ENCODE measurements around the gene FAM47E. TPM values are rescaled to one million over a fixed set of nuclear protein-coding genes. Genes with fewer than 3 reads are reported as not detected.

Gene FAM47E, protein sequence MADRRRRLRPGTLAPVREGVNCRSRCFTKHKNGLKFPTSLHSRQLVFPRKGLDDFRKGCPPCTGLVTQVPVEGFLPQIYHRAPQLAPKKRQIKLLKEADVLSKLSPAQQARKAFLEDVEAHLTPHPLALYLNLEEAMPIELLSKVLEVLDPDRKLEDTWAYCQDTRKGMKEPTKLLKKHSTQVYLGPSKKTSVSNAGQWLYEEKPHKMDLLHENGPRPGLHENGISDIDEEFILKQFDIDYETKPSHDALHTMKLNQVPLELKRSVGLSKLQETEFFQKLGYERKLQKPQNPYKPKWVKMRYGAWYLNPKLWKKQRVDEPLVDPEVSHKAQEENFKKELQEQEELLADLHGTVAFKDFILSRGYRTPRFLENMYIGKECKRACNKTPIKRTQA
- 0.32 and 0.86 TPM in 2 replicates for total RNA-seq

DNA sequence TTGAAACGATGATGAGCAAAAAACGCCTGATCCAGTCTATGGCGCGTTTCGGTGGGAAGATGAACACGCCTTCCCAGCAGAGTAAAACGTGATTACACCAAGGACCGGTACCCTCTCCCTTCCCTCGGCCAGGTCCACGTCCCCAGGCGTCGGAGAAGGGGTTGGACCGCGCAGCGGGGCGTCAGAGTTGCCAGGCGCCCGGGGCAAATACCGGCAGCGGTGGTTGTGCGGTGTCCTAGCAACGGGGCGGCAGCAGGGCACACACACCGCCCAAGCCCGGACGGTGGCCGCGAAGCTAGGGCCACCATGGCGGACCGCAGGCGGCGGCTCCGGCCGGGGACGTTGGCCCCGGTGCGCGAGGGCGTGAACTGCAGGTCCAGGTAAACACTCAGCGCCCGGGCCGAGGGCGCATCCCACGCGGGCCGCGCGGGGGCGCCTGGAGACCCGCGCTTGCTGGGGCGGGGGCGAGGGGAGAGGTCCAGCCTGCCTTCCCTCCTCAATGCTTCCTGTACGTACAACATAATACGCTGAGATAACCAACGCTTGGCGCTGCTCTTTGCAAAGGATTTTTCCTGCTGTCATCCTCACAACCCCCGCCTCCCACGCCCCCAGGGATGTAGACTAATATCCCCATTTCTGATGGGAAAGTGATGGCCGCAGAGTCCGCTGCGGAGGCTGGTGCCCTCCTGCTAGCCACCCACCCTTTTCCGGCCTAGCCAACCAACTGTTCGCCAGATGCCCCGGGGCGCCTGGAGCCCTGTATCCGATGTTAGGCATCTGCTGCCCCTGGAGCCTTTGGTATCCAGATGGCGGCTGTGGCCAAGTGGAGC lies at the start of gene FAM47E:
Gene FAM47E (plus strand): TSS at position 281 of the 830 bp plus-strand sequence. CDS start 26 bp downstream, at position 307.
- H3K4me3 ChIP-seq (ENCODE audit: low read depth, low read length), result peak within 1 kb of the TSS; percentile 40
- DNase-seq (ENCODE audit: low read depth), result peak; percentile 17
- TF ChIP-seq, protein P1, sequence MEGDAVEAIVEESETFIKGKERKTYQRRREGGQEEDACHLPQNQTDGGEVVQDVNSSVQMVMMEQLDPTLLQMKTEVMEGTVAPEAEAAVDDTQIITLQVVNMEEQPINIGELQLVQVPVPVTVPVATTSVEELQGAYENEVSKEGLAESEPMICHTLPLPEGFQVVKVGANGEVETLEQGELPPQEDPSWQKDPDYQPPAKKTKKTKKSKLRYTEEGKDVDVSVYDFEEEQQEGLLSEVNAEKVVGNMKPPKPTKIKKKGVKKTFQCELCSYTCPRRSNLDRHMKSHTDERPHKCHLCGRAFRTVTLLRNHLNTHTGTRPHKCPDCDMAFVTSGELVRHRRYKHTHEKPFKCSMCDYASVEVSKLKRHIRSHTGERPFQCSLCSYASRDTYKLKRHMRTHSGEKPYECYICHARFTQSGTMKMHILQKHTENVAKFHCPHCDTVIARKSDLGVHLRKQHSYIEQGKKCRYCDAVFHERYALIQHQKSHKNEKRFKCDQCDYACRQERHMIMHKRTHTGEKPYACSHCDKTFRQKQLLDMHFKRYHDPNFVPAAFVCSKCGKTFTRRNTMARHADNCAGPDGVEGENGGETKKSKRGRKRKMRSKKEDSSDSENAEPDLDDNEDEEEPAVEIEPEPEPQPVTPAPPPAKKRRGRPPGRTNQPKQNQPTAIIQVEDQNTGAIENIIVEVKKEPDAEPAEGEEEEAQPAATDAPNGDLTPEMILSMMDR (IDR thresholded peaks at IDR 0.05; ENCODE audit: insufficient read depth, low read depth, low read length), result peak; percentile 38

DNA sequence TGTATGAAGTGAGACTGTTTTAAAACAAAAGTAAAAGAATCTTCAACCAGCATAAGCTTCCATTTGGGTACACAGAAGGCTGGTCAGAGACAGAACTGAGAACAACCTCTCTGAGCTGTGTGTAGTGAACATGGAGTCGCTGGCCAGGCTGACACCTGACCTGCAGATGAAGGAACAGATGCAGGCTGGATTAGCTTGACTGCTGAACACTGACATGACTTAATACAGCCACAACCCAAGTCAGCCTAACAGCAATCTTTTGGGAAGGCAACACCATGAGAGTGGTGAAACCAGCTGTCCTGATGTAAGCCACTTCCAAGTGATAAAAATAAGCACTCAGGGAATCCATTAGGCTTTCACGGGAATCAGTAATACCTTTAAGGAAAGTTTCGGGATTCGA lies 48.0 kb upstream of the FAM47E start:
- H3K4me3 ChIP-seq (ENCODE audit: low read depth, low read length), result no peak overlapping the region
- TF ChIP-seq, protein P1 (IDR thresholded peaks at IDR 0.05; ENCODE audit: insufficient read depth, low read depth, low read length), result no peak
- DNase-seq (ENCODE audit: low read depth), result peak; percentile 67

DNA sequence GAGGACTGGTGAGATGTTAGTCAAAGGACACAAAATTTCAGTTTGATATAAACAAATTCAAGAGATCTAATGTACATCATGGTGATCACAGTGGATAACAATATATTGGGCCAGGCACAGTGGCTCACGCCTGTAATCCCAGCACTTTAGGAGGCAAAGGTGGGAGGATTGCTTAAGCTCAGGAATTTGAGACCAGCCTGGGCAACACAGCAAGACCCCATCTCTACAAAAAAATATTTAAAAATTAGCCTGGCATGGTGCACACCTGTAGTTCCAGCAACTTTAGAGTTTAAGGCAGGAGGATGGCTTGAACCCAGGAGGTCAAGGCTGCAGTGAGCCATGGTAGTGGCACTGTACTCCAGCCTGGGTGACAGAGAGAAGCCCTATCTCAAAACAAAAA lies 46.6 kb upstream of the FAM47E start:
- TF ChIP-seq, protein P1 (IDR thresholded peaks at IDR 0.05; ENCODE audit: insufficient read depth, low read depth, low read length), result no peak
- H3K4me3 ChIP-seq (ENCODE audit: low read depth, low read length), result no peak overlapping the region
- DNase-seq (ENCODE audit: low read depth), result no peak

DNA sequence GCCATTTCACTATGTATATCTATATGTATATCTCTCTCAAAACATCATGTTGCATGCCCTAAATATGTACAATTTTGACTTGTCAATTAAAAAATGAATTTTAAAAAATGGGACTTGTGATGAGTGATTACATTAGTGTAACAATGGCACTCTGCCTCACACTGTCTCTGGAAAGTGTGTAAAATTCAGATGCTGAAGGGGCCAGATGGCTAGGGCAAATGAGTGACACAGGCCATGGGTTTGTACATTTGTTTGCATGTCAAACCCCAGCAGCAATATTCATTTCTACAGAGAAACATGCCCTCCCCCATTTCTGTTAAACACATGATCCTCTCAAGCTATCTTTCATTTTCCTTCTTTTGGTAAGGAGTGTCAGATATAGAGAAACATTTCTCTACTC lies 46.0 kb upstream of the FAM47E start:
- H3K4me3 ChIP-seq (ENCODE audit: low read depth, low read length), result no peak overlapping the region
- TF ChIP-seq, protein P1 (IDR thresholded peaks at IDR 0.05; ENCODE audit: insufficient read depth, low read depth, low read length), result no peak
- DNase-seq (ENCODE audit: low read depth), result no peak

DNA sequence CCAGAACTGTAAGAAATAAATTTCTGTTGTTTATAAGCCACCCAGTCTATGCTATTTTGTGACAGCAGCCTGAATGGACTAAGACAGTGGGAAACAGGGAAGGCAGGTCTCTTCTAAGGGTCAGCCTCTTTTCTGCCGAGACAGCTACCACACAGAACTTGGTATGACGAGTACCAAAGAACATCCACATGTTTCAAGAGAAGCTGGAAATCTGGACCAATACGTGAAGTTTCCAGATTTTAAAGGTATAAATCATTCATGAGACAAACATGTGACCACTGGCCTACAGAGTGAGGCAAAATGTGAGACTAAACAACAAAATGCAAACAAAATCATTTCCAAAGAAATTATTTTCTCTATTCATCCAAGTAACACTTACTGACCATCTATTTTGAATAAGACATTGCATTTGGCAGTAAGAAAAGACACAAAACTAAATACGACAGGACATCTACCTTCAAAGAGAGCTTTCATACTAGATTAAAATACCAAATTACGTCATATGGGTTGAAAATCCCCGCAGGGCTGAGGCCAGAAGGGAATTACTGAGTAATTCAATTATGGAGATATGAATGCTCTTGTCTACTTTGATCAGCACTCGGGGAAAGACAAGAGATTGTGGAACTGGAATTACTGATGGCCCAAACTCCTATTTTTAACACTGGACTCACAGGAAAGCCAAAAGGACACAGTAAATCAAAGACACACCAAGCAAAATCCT lies 45.1 kb upstream of the FAM47E start:
- TF ChIP-seq, protein P1 (IDR thresholded peaks at IDR 0.05; ENCODE audit: insufficient read depth, low read depth, low read length), result no peak
- peak; percentile 64 for DNase-seq (ENCODE audit: low read depth)
- no peak overlapping the region for H3K4me3 ChIP-seq (ENCODE audit: low read depth, low read length)

DNA sequence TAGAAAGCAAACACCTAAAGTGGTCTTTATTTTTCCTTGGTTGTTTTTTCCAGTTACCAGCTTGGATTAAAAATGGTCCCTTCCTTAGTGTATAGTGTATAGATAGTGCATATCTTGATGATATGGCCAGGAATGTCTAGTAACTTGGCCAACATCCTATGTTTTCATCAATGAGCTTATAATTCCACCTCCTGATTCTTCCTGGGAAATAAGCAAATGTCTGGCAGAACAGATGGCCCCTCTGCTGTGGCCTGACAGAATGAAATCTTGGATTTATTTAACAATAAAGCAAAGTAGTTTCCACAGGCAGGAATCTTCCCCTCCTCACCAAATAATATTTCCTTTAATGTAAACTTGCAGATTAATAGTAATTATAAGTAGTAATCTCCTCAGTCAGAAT lies 44.0 kb upstream of the FAM47E start:
- no peak overlapping the region for H3K4me3 ChIP-seq (ENCODE audit: low read depth, low read length)
- DNase-seq (ENCODE audit: low read depth), result no peak
- TF ChIP-seq, protein P1 (IDR thresholded peaks at IDR 0.05; ENCODE audit: insufficient read depth, low read depth, low read length), result no peak
